Activated T-cell treated with anti-CD3 and anti-CD28 coated beads, Interleukin-2, amount 50 U/mL, for 24 hours (primary cell): Measurements from ENCODE around the gene USE1.

Source experiments
- DNase-seq: peaks from one replicate; pipeline ENCODE4 v3.0.0-alpha.2; 2020
- H3K27ac Mint-ChIP-seq: 2 replicates; pipeline ENCODE4 v1.8.0; 2020; ENCODE audit warnings: mild to moderate bottlenecking, mixed read lengths
- H3K27me3 Mint-ChIP-seq: 2 replicates; pipeline ENCODE4 v1.8.0; 2020; ENCODE audit warnings: mixed read lengths
- H3K36me3 Mint-ChIP-seq: 2 replicates; pipeline ENCODE4 v1.8.0; 2020; ENCODE audit warnings: low read depth, mixed read lengths
- H3K4me1 Mint-ChIP-seq: 2 replicates; pipeline ENCODE4 v1.8.0; 2020; ENCODE audit warnings: low read depth, mixed read lengths
- H3K4me3 Mint-ChIP-seq: 2 replicates; pipeline ENCODE4 v1.8.0; 2020; ENCODE audit warnings: mild to moderate bottlenecking, moderate library complexity, mixed read lengths
- H3K9me3 Mint-ChIP-seq: 2 replicates; pipeline ENCODE4 v1.8.0; 2020; ENCODE audit warnings: mixed read lengths

The USE1 gene

GRCh38 chr19:17194608-17195007, 20.5 kb upstream of the USE1 start:
- Mint-ChIP-seq H3K27ac (no peak overlapping the region), H3K36me3 (peaks cover 79% of the 10 kb centered on the region), H3K4me1 (no peaks in the 10 kb centered on the region), H3K4me3 (no peak overlapping the region), H3K27me3 (no peaks in the 10 kb centered on the region), H3K9me3 (no peaks in the 10 kb centered on the region)
- DNase-seq: no peak

- H3K4me3 Mint-ChIP-seq: no peak overlapping the region
- H3K27ac Mint-ChIP-seq: no peak overlapping the region
- DNase-seq: no peak
- no peaks in the 10 kb centered on the region for H3K9me3 Mint-ChIP-seq
- H3K4me1 Mint-ChIP-seq: no peaks in the 10 kb centered on the region
- peaks cover 79% of the 10 kb centered on the region for H3K36me3 Mint-ChIP-seq
- H3K27me3 Mint-ChIP-seq: no peaks in the 10 kb centered on the region
Measured at GRCh38 chr19:17195106-17195505, 20.1 kb upstream of the USE1 start.

- Mint-ChIP-seq H3K27me3 (no peaks in the 10 kb centered on the region), H3K4me3 (no peak overlapping the region), H3K4me1 (no peaks in the 10 kb centered on the region), H3K36me3 (peaks cover 81% of the 10 kb centered on the region), H3K9me3 (no peaks in the 10 kb centered on the region), H3K27ac (peak overlapping the region; percentile 3)
- no peak for DNase-seq
Measured at GRCh38 chr19:17196610-17197009, 18.5 kb upstream of the USE1 start.

- H3K36me3 Mint-ChIP-seq: peaks cover 85% of the 10 kb centered on the region
- DNase-seq: no peak
- no peaks in the 10 kb centered on the region for H3K27me3 Mint-ChIP-seq
- no peaks in the 10 kb centered on the region for H3K9me3 Mint-ChIP-seq
- H3K4me1 Mint-ChIP-seq: no peaks in the 10 kb centered on the region
- no peak overlapping the region for H3K4me3 Mint-ChIP-seq
- peak overlapping the region; percentile 44 for H3K27ac Mint-ChIP-seq
Measured at GRCh38 chr19:17197666-17198065, 17.5 kb upstream of the USE1 start.

GRCh38 chr19:17200408-17201079, 14.6 kb upstream of the USE1 start:
- H3K36me3 Mint-ChIP-seq: peaks cover 88% of the 10 kb centered on the region
- H3K27ac Mint-ChIP-seq: peak overlapping the region; percentile 33
- no peaks in the 10 kb centered on the region for H3K4me1 Mint-ChIP-seq
- H3K9me3 Mint-ChIP-seq: no peaks in the 10 kb centered on the region
- no peak overlapping the region for H3K4me3 Mint-ChIP-seq
- H3K27me3 Mint-ChIP-seq: no peaks in the 10 kb centered on the region
- no peak for DNase-seq

GRCh38 chr19:17202249-17202648, 12.9 kb upstream of the USE1 start:
- peak overlapping the region; percentile 29 for H3K27ac Mint-ChIP-seq
- peak; percentile 54 for DNase-seq

DNA sequence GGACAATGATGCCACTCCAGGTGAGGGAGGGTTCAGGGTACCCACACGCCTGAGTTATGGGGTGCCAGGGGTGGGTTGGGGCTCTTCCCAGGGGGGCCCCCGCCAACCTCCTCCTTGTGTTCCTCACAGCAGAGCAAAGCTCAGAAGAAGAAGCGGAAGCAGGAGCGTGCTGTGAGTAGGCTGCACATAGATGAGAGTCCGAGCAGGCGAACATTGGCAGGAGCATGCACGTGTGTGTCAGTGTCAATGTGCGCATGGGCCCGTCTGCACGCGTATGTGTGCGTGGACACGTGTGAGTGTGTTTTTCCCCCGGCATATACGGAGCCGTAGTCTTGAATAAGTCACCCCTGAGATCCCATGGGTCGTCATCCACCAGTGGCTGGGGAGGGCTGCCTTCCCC, 12.4 kb upstream of the USE1 start:
- Mint-ChIP-seq H3K4me3 (no peak overlapping the region), H3K36me3 (peaks cover 85% of the 10 kb centered on the region), H3K9me3 (no peaks in the 10 kb centered on the region), H3K27me3 (no peaks in the 10 kb centered on the region), H3K4me1 (no peaks in the 10 kb centered on the region), H3K27ac (peak overlapping the region; percentile 40)
- DNase-seq: no peak

More at GRCh38 chr19:17202249-17202648, 12.9 kb upstream of the USE1 start:
- H3K9me3 Mint-ChIP-seq: no peaks in the 10 kb centered on the region
- H3K4me1 Mint-ChIP-seq: no peaks in the 10 kb centered on the region
- H3K27me3 Mint-ChIP-seq: no peaks in the 10 kb centered on the region
- peaks cover 89% of the 10 kb centered on the region for H3K36me3 Mint-ChIP-seq
- no peak overlapping the region for H3K4me3 Mint-ChIP-seq

GRCh38 chr19:17205237-17206140, 9.7 kb upstream of the USE1 start:
- peak; percentile 70 for DNase-seq
- Mint-ChIP-seq H3K4me1 (peaks cover 14% of the 10 kb centered on the region), H3K36me3 (peaks cover 83% of the 10 kb centered on the region), H3K27me3 (no peaks in the 10 kb centered on the region), H3K4me3 (no peak overlapping the region), H3K9me3 (no peaks in the 10 kb centered on the region), H3K27ac (no peak overlapping the region)

- Mint-ChIP-seq H3K4me1 (peaks cover 14% of the 10 kb centered on the region), H3K36me3 (peaks cover 77% of the 10 kb centered on the region), H3K27me3 (no peaks in the 10 kb centered on the region), H3K4me3 (no peak overlapping the region), H3K27ac (peak overlapping the region; percentile 30), H3K9me3 (no peaks in the 10 kb centered on the region)
- DNase-seq: no peak
Measured at GRCh38 chr19:17206736-17207581, 8.2 kb upstream of the USE1 start.

DNA sequence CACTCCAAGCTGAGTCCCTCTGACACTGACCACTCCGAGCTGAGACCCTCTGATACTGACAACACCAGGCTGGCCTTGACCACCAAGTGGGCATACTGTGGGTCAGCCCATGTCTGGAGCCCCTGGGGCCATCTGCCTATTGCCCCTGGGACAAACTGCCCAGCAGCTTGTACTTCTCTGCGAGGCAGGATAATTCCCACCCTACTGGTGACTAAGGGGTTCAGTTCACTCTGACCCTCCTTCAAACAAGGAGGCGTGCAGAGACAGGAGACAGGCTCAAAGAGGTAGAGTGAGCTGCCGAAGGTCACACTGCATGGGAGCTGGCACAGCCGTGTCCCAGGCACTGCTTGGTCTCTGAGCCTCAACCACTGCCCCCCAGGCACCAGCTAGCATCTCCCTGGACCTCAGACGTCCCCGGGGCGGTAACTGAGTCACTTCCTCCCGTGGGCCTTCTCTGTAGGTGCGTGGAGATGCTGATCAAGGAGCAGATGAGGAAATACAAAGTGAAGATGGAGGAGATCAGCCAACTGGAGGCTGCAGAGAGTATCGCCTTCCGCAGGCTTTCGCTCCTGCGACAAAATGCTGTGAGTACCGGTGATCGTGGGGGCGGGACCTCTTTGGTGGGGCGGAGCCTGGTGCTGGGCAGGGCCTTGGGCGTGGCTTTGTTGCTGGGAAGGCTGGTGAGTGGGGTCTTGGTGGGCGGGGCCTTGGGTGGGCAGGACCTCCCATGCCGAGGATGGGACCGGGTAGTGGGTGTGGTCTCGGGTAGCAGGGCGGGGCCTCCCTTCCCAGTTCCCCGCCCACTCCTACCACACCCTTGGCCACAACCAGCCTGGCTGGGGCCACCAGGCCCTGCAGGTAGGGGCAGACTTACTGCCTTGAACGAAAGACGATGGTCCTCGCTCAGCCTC, 5.8 kb upstream of the USE1 start:
- H3K9me3 Mint-ChIP-seq: no peaks in the 10 kb centered on the region
- H3K4me1 Mint-ChIP-seq: peaks cover 16% of the 10 kb centered on the region
- peaks cover 69% of the 10 kb centered on the region for H3K36me3 Mint-ChIP-seq
- H3K4me3 Mint-ChIP-seq: no peak overlapping the region
- H3K27ac Mint-ChIP-seq: peak overlapping the region; percentile 81
- DNase-seq: peak; percentile 67
- H3K27me3 Mint-ChIP-seq: no peaks in the 10 kb centered on the region

DNA sequence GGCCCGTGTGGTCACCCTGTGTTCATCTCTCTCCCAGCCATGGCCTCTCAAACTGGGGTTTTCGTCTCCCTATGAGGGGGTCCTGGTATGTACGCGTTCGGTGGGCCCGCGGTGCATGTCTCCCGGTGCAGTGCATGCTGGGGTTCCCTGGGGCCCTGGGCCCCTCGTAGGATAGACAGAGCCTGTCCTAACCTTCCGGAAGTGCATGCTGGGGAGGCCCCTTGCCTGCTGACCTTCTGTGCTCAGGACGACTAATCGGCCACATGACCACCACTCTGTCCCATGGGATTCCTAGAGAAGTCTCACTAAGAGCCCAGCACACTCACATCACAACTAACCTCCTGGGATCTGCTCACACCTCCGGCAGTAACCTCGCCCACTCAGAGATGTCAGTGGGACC, 4.9 kb upstream of the USE1 start:
- Mint-ChIP-seq H3K4me3 (no peak overlapping the region), H3K9me3 (no peaks in the 10 kb centered on the region), H3K27ac (peak overlapping the region; percentile 67), H3K4me1 (peaks cover 25% of the 10 kb centered on the region), H3K27me3 (no peaks in the 10 kb centered on the region), H3K36me3 (peaks cover 65% of the 10 kb centered on the region)
- DNase-seq: no peak

GRCh38 chr19:17211547-17212446, 3.4 kb upstream of the USE1 start:
- no peaks in the 10 kb centered on the region for H3K9me3 Mint-ChIP-seq
- peaks cover 35% of the 10 kb centered on the region for H3K4me1 Mint-ChIP-seq
- peaks cover 65% of the 10 kb centered on the region for H3K36me3 Mint-ChIP-seq
- DNase-seq: no peak
- no peak overlapping the region for H3K4me3 Mint-ChIP-seq
- H3K27me3 Mint-ChIP-seq: no peaks in the 10 kb centered on the region
- no peak overlapping the region for H3K27ac Mint-ChIP-seq

DNA sequence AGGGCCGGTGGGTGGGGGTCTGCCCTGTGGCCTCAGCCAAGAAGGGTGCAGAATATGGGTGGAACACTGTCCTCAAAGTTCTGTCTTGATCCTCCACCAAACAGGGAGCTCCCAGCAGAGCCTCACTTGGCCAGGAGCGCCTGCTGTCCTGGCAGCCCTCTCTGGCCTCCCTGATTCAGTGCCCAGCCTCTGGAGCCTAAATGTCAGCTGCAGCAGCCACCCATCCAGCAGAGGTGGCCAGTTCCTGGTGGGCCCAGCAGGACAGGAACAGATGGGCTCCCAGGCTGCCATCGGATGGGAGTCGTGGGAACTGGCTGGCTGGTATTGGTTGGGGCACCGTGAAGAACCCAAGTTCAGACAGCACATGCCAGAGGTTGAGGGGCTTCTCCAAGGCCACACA, 1.8 kb upstream of the USE1 start:
- Mint-ChIP-seq H3K27me3 (no peaks in the 10 kb centered on the region), H3K4me1 (peaks cover 35% of the 10 kb centered on the region), H3K9me3 (no peaks in the 10 kb centered on the region), H3K4me3 (no peak overlapping the region), H3K27ac (peak overlapping the region; percentile 18), H3K36me3 (peaks cover 75% of the 10 kb centered on the region)
- no peak for DNase-seq
